Measurements from ENCODE around the gene ZAP70.
A peak's percentile ranks its signal among the peaks of the same experiment; 100 is the strongest.

Gene ZAP70

DNA sequence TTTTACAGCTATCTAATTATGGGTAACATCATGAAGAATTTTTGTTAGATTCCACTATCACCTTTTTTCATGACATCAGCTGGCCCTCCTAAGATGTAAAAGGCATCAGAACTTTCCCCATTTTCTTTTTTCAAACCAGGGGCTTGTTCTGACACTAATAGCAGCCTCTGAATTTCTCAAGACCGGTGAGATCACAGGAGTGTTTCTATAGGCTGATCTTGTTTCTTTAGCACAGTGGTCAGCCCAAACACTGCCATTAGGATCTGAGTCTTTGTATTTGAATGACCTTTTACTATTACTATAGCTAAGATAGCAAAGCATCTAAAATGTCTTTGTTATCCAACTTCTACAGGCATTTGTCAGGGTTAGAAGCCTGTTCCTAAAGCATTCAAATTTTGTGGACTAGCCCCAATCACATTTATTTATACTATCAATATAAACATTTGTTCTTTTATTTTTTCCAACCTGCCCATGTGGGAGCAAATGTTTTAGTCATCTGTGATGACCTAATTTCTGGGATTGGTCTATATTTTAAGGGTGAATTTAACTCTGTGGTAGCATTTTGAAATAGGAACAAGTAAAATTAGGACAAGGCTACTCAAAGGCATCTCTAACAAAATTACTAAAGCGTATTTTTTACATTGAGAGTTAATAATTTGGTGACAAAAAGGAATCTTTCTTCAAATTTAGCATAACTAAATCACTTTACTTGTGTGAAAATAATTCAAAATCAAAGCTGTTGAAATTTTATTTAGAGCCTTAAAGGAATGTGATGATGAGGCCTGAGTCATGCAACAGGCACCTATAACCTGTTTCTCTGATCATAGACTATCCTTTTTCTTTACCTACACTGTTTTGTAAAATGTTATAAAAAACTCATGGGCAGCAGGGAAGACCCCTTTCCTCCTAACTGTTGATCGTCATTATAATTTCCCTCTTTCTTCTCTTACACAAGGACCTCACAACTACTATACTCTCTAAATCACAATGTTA, 39.3 kb downstream of the ZAP70 start:
- DNase-seq (ENCODE audit: low spot score) = no peak

DNA sequence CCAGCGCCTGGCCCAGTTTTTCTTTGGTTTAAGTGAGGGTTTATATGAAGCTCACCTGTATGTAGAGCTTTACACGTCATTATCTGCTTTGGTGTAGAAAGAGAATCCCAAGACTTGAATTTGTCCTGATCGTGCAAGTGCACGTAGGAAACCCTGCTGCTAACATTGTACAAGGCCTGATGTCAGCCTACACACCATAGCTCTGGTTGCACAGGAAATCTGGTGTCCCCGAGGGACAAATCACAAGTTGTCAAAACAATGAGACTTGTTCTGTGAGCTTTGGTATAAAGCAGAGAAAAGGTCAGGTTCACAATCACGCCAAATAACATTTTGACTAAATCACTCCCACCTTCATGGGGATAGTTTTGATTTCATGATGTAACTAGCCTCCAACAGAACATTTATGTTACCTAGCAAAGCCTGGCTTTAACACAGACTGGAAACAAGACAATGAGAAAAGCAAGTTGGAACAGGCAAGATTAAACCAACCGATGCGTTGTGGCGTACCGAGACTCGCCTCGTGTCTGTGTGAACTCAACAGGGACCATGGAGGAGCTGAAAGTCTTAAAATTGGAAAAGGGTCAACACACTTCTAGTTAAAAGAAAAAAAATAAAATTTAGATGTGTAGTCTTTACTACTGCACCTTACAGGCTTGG, 41.4 kb downstream of the ZAP70 start:
- DNase-seq (ENCODE audit: low spot score) = no peak

DNA sequence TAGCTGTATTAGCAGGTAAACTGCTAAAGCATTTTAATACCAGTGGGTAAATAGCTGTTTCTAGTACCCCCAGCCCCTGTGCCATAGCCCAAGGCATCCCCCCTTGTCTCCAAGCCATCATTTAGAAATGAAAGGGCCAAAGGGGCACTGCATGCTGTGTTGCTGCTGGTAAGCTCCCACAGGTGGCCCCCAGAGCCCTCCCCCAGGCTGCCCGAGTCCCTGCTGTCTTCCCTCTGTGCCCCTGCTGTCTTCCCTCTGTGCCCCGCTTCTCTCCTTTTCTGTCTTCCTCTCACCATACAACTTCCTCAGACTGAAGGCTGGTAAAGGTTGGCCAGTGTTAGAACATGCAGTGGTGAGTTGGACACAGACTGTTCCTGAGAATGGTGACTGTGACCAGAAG, 42.1 kb downstream of the ZAP70 start:
- no peak for DNase-seq (ENCODE audit: low spot score)

GRCh38 chr2:97757062-97757461, 43.7 kb downstream of the ZAP70 start:
- no peak for DNase-seq (ENCODE audit: low spot score)

- DNase-seq (ENCODE audit: low spot score) = no peak
Measured at GRCh38 chr2:97758131-97758705, 44.8 kb downstream of the ZAP70 start.

- DNase-seq (ENCODE audit: low spot score) = no peak
Measured at GRCh38 chr2:97759727-97760407, 46.5 kb downstream of the ZAP70 start.

- DNase-seq (ENCODE audit: low spot score) = no peak
Measured at GRCh38 chr2:97760480-97761049, 47.2 kb downstream of the ZAP70 start.

DNA sequence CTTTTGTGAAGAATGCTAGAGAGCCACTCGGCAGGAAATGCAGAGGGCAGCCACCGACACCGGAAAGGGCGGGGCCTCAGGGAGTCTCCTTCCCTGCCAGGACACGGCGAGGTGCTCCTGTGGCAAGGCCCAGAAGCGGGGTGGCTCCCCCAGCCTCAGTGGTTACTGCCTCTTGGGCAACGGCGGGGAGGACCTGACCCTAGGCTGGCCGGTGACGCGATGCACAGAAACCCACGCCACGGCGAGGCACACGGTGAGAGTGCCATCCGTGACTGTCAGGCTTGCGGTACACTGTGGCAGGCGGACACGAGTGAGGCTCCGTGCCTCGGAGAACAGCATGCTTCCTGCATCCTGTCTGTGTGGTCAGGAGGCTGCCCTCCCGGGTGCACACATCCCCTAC, 47.8 kb downstream of the ZAP70 start:
- DNase-seq (ENCODE audit: low spot score) = no peak

GRCh38 chr2:97763176-97763845, 49.9 kb downstream of the ZAP70 start:
- no peak for DNase-seq (ENCODE audit: low spot score)

DNA sequence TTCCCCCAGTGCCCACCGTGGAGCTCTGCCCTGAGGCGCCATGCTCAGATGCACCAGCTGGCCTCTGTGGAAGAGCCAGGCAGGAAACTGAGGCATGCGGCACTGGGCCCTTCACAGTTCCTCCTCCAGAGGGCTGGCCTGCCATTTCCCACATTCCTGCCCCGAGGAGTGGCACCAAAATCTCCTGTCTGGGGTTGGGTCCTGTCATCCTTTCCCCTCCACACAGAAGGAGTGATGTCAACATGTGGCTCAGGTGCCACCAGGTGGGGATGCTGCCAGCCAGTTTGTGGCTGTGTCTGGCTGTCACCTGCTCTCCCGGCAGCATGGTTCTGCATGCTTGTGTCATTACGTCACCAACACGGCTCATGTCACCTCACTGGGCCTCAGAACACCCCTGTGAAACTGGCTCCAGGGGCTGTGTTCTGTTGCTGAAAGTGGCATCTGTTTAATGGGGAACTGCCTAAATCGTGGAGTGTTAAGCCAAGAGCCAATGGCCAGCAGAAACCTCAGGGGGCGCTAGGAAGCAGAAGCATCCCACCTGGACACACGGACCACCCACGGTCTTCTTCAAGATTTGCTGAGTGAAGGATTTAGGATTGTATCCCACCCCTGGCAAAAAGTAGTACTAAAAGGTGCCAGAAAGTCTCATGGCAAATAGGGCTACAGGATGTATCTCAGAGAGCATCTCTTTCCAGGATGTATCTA, 51.3 kb downstream of the ZAP70 start:
- no peak for DNase-seq (ENCODE audit: low spot score)

GRCh38 chr2:97765933-97766332, 52.6 kb downstream of the ZAP70 start:
- no peak for DNase-seq (ENCODE audit: low spot score)

DNA sequence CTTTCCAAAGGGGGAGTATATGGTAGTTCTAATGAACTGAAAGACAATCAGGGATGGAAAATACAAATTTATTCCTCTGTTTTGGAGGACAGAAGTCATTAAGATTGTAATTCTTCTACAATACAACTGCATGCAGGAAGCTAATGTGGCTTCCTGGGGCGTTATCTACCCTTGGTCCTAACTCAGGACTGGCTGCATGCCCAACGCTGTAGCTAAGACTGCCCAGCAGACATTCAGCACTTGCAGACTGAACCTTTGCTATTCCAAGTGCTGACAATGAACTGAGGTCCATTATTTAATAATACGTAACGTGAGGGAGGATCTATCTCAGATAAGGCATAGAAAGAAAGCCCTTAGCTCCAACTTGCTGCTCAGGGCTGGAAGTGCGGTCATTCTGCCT, 53.2 kb downstream of the ZAP70 start:
- no peak for DNase-seq (ENCODE audit: low spot score)

GRCh38 chr2:97769308-97769707, 55.9 kb downstream of the ZAP70 start:
- no peak for DNase-seq (ENCODE audit: low spot score)

DNA sequence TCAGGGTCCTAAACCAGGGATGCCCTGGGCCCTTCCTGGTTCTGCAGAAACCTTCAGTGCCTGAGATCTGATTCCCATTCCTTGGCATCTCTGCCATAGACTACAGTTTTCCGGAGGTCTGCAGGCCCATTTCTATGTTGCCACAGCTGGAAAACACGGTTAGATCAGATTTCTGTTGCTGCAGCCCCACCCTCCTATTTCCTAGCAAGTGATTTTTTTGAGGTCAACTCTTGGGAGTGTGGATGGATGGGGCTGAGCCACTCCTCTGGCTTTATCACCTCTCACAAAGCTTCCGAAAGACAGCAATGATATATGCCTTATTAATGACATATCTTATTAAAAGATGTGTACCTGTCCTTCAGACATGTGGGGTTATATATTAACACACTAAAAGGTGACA, 56.3 kb downstream of the ZAP70 start:
- DNase-seq (ENCODE audit: low spot score) = no peak

DNA sequence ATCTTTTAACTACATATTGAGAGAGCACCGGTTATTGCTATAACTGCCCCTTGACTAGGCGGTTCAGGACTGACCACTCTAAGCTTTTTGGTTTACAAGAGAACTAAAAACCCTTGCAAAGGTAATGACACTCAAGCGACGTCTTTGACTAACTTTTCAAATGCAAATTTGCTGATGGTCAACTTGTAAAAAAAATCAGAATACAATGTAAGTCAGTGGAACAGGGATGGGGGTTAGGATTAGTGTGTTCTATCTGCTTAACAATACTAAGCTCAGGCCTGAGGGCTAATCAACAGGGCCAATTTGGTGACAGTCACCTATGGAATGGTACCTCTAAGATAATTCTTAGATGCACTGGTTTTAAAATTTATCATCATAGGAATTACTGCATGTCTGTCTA, 57.1 kb downstream of the ZAP70 start:
- DNase-seq (ENCODE audit: low spot score) = no peak

DNA sequence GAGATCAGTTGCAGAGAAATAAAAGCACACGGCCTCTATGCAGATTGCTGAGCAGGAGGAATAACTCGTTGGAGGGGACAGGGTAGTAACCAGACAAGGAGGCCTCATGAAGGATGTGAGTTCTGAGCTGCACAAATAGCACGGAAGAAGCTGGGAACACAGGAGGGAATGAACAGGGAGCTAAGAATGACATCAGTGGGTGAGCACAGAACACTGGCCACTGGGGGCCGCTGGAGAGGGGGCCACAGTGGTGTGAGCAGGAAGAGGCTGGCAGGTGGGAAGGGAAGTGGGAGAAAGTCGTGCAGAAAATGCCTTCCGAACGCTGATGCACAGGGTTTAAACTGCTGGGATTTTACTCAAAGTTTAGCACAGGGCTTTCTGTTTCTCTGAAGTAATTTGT, 61.0 kb downstream of the ZAP70 start:
- peak; percentile 13 for DNase-seq (ENCODE audit: low spot score)

- DNase-seq (ENCODE audit: low spot score) = no peak
Measured at GRCh38 chr2:97775074-97775473, 61.7 kb downstream of the ZAP70 start.

- no peak for DNase-seq (ENCODE audit: low spot score)
Measured at GRCh38 chr2:97779141-97779540, 65.8 kb downstream of the ZAP70 start.

DNA sequence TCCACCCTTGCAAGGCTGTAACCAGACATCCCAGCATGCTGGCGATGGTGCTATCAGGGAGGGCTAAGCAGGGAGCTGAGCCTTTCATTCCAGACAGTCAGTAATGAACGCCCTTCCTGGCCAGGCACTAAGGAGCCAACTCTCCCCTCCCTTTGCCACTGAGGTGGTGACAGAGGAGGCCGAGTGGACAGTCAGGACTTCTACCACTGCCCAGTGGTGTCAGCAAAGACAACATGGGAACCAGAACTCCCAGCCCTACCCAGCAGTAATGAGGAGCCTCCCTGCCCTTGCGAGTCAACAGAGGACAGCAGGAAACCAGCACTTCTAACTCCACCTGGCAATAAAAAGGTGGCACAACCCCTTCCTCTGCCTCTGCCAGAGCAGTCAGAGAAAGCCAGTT, 68.6 kb downstream of the ZAP70 start:
- no peak for DNase-seq (ENCODE audit: low spot score)

DNA sequence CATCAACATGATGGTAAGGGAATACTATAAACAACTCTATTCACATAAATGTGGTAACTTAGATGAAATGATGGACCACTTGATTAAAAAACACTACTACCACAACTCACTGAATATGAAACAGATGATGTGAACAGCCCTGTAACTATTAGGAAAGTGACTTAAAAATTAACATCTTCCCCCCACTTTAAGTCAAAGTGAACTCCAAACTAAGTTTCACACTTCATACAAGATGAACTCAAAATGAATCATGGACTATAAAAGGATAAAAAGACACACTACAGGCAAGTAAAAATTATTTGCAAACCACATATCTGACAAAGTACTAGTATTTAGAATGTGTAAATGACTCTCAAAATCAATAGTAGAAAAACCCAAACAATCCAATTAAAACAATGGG, 71.6 kb downstream of the ZAP70 start:
- DNase-seq (ENCODE audit: low spot score) = no peak

- no peak for DNase-seq (ENCODE audit: low spot score)
Measured at GRCh38 chr2:97785818-97786217, 72.4 kb downstream of the ZAP70 start.

Measured in NAMALWA (cell line).